Esophagus muscularis mucosa (tissue), 4 donors: ENCODE measurements around the gene EMID1.

ENCODE experiments used
- EP300 ChIP-seq: sonication (generic); formaldehyde crosslinking; IDR thresholded peaks from one replicate; pipeline ENCODE4 v1.6.1; 2017; ENCODE audit warnings: antibody characterized with exemption
- POLR2A ChIP-seq: fragments of 450-650 bp; IDR thresholded peaks from one replicate; pipeline ENCODE4 v1.6.1; 2017; ENCODE audit warnings: antibody characterized with exemption, moderate library complexity, mild to moderate bottlenecking, low read depth
- POLR2AphosphoS5 ChIP-seq, 2 donors: sonication (generic); formaldehyde crosslinking; IDR thresholded peaks; one replicate each; pipeline ENCODE4 v1.6.1; 2017; ENCODE audit warnings: antibody characterized with exemption in 2 of 2
- TF ChIP-seq, protein P1 (sequence below), 3 experiments: fragments of 200-600 bp in 2 of 3; fragments of 450-650 bp in 1 of 3; sonication (generic) in 2 of 3; IDR thresholded peaks; one replicate each; pipeline ENCODE4 v1.5.1; 2017 to 2019; ENCODE audit warnings: antibody characterized with exemption in 3 of 3, mild to moderate bottlenecking in 2 of 3, moderate library complexity in 1 of 3

DNA sequence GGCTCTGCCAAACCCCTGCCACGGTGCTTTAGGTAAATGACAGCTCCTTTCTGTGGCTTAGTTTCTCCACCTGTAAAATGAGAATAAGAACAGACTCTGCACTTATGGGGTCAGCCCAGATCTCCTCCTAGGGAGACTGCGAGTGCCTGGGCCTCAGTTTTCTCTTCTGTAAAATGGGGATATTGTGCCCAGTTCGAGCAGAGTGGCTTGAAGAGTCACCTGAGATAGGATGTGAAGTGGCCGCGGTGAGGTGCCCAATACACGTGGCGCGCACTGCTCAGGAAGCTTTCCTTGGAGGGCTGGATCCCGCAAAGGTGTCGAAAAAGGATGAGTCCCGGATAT lies 473 bp upstream of the EMID1 start:
- TF ChIP-seq POLR2AphosphoS5 (IDR thresholded peaks at IDR 0.05) (no peak), POLR2A (no peak), EP300 (no peak)
- TF ChIP-seq, protein P1, sequence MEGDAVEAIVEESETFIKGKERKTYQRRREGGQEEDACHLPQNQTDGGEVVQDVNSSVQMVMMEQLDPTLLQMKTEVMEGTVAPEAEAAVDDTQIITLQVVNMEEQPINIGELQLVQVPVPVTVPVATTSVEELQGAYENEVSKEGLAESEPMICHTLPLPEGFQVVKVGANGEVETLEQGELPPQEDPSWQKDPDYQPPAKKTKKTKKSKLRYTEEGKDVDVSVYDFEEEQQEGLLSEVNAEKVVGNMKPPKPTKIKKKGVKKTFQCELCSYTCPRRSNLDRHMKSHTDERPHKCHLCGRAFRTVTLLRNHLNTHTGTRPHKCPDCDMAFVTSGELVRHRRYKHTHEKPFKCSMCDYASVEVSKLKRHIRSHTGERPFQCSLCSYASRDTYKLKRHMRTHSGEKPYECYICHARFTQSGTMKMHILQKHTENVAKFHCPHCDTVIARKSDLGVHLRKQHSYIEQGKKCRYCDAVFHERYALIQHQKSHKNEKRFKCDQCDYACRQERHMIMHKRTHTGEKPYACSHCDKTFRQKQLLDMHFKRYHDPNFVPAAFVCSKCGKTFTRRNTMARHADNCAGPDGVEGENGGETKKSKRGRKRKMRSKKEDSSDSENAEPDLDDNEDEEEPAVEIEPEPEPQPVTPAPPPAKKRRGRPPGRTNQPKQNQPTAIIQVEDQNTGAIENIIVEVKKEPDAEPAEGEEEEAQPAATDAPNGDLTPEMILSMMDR (IDR thresholded peaks at IDR 0.05): no peak
